ENCODE data around the gene GGCT. TPM values are rescaled to one million over a fixed set of nuclear protein-coding genes. Genes with fewer than 3 reads are reported as not detected.

Gene GGCT
- total and polyA plus RNA-seq, 2 of the 8 experiments (the other 6 are each of a cell fraction or from before 2014, with no cell fraction given) = 50.0 to 129 TPM

GRCh38 chr7:30511973-30512662, 7.5 kb upstream of the GGCT start (continued):
- TF ChIP-seq JUN (IDR thresholded peaks at IDR 0.05; ENCODE audit: low read depth, low read length) (no peak), SUZ12 (IDR thresholded peaks at IDR 0.05; ENCODE audit: low read length) (no peak), YY1 (IDR thresholded peaks at IDR 0.05; ENCODE audit: low read depth, low read length) (no peak), EP300 (IDR thresholded peaks at IDR 0.05; ENCODE audit: borderline replicate concordance in 1 of 2, low read depth in 2 of 2, low read length in 2 of 2) (no peak), GABPA (IDR thresholded peaks at IDR 0.05; ENCODE audit: borderline replicate concordance, insufficient read depth, low read length) (no peak)

All from H1 (cell line).